Activated naive CD4-positive, alpha-beta T cell treated with anti-CD3 and anti-CD28 coated beads, Interleukin-2, amount 50 U/mL, for 16 hours (primary cell): Measurements from ENCODE around the gene NTSR2.

Source experiments
- DNase-seq: peaks from one replicate; pipeline ENCODE4 v3.0.0-alpha.2; 2020

NTSR2 gene

DNA sequence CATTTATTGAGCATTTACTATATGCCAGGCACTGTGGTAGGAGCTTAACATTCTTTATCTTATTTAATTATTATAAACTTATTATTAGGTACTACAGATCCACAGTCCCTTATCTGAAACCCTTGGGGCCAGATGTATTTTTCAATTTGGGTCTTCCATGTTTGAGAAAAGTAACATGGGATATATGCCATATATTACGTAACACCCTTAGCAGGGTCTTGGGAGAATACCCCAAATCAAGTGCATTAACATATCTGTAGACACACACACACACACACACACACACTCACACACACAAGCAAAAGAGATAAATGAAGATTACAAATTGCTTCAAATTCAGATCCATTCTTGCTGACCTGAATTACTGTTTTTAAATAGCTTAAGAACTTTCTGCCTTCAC is 13.7 kb downstream of the NTSR2 start:
- no peak for DNase-seq

DNA sequence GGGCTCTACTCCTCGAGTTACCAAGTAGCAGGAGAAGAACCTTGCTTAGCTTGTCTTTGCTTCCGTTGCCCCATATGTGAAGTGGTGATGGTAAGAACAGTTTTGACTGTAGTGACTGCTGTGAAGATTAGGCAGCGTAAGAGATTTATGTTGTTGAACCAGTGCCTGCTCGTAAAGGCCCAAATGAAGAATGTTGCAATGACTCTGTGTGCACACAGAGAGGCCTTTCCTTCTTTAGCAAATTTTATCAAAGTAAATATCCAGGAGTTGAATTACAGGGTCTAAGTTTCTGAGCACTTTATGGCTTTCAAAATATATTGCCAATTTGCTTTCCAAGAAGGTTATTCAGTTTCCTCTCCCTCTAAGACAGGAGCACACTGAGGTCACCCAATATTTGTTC is 14.5 kb downstream of the NTSR2 start:
- DNase-seq: no peak

DNA sequence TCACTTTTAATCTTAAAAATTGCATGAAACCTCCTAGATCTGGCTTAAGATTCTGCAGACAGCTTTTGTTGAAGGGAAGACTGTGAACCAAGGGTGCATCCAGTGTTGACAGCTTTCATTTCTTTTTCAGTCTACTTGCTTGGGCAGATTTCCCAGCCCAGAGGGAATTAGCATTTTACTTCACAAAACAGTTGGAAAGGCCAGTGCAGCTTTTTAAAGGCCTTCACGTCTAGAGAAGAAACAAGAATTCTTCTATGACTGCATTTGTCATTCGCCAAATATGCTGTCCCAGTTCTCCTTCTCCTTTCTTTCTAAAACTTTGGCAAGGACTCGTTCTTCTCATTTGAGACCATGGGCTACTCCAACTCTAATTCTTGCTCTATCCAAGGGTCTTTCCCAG is 17.4 kb downstream of the NTSR2 start:
- DNase-seq: no peak

DNA sequence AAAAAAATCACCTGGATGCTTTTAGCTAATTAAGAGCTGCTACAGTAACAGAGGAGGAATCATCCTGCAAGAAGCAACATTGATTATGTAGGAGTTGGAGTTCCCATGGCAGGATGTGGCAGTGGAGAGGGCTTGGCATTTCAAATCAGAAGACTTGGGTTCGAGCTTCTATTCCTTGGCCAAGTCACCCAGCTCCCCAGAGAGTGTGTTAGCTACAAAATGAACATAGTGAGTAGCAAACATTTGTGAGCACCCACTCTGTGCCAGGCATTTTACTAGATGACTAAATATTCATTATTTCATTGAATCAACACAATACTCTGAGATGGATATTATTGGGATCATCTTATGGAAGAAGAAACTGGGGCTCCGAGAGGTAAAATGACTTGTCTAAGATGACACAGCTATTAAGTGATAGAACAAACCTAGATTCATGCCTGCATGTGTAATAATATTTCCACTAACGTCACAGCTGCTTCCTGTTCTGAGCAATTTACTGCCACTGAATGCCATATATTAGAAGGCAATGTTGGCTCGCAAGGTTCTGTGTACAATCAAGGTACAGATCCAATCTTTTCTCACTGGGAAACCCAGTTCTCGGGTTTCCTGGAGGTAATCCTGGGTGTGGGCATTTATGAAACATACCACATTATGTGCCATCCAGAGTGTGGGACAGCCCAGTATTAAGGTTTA is 18.0 kb downstream of the NTSR2 start:
- no peak for DNase-seq

DNA sequence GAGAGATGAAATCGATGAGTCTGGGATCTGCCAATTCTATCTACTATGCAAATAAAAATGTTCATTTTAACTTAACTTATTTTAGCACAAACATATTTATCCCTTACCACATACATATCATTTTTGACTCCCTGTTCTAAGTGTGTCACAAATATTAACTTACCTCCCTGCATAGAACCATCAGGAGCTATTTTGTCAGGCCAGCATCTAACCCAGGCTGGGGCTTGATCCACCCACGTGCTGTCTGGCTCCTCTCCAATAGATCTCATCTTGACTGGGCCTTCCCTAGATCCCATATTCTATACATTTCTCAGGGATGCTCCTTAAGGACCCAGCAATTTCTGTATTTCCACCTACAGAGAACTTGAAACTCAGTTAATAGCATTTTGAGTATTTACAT is 20.9 kb downstream of the NTSR2 start:
- no peak for DNase-seq

DNA sequence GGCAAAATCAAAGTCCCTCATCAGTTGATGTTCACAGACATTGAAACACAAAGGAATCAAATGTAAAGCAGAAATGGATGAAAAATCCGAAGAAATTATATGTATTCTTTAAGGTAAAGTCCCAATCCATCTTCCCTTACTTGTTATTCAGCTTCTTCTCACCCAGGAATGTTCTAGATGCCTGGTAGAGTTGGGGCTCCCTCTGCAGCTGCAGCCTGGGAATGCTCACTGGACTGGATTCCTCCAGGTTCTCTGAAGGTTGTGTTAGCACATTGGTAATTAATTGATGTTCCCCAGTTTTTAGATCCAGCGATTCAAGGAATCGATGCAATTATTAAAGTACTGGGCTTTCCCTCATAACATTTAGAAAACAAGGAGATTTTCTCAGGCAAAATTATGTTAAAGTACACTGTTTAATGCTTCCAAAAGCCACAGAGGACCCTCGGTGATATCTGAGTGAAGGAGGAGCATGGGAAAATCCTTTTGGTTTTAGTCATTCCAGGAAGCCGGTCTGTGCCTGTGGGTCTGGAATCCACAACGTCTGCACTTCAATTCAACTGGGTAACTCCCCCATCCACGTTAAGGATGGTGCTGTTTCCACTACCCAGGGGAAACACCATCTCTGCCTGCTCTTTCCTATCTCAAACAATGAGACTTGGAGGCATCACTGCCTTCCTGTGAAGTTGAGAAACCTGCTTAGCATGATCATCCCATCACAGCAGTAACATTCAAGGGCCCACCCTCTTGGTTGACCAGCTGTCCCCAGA is 22.0 kb downstream of the NTSR2 start:
- no peak for DNase-seq

DNA sequence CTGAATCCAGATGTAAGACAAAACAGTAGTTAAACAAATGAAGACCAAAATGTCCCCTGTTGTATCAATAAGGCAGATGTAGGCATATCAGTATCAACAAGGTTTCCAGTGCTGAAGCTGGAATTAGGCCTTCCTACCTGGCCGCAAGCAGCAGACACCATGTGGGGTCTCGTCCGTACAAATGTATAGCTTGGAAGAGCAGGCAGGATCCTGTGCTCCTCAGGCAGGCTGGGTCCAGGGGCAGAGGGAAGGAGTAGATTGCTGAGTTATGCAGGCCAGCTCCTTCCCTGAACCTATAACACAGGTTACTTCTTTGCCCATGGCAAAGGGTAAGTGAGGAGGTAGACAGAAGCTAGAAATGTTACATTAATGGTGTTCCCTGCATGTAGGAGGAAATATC is 23.5 kb downstream of the NTSR2 start:
- no peak for DNase-seq

DNA sequence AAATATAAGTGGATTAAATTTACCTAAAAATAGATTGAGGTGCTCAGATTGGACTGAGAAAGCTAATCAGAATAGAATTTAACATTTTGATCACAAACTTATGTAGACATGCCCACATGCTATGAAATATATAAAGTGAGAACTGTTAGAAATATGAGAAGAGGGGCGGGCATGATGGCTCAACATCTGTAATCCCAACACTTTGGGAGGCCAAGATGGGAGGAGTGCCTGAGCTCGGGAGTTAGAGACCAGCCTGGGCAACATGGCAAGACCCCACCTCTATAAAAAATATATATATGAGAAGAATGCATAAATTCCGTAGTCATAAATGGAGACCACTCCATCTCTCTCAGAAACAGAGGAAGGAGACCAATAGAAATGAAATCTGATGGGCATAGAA is 25.7 kb downstream of the NTSR2 start:
- no peak for DNase-seq

DNA sequence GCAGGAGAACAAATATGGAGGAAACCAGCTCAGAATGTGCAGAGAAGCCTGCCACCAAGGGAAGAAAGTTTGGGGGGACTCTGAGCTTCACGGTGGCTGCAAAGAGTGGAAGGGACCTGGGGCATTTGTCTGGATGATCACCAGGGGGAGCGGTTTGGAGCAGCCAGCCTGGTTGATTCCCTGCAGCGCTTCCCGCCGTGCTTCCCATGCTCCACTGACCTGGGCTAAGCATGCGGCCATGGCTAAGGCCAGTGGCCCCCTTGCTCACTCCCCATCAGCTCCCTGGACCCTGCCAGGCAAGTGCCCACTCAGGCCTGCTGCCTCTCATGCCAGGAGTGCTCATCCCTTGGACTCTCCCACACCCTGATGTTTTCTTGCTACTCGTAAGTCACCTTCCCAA is 27.0 kb downstream of the NTSR2 start:
- no peak for DNase-seq

DNA sequence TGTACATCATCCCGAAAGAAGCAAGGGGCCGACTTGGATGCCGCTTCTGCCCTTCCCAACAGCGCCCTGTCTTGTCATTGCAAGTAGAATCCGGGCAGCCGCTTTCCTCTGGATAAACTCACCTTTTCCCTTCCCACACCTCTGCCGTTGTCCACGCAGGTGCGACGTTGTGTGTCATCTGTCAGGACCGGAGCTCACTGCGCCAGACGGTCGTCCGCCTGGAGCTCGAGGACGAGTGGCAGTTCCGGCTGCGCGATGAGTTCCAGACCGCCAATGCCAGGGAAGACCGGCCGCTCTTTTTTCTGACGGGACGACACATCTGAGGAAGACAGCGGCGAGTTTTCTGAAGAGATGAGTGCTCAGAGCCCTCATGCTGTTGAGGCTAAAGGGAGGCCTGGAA is 29.9 kb downstream of the NTSR2 start:
- DNase-seq: no peak

DNA sequence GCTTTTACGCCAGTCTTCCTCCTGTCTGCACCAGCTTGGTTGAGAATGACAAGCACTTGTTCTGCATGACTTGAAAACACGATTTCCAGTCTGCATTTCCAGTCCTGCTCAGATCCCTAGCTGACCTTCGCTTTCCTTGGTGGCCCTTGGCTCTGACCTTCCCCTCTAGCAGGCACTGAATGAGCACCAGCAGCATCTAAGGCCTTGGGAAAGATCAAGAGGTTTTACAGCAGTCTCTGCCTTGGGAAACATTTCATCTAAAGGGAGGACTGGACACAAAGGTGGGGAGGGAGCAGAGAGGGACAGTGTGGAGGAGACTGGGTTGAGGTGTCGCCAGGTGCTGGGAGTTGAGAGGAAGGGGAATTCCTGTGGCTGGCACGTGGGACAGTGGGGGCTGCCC is 30.5 kb downstream of the NTSR2 start:
- DNase-seq: no peak

DNA sequence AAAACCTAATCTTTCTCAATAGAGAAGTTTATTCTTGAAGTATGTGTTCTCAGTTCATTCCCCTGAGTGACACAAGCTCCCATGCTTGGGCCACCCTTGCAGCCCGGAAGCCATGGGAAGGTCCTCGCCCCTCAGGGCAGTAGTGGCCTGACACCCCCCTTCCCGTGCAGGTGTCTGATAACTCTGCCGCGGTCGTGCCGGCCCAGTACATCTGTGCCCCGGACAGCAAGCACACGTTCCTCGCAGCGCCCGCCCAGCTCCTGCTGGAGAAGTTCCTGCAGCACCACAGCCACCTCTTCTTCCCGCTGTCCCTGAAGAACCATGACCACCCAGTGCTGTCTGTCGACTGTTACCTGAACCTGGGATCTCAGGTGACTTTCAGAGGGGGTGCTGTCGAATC is 32.4 kb downstream of the NTSR2 start:
- no peak for DNase-seq

DNA sequence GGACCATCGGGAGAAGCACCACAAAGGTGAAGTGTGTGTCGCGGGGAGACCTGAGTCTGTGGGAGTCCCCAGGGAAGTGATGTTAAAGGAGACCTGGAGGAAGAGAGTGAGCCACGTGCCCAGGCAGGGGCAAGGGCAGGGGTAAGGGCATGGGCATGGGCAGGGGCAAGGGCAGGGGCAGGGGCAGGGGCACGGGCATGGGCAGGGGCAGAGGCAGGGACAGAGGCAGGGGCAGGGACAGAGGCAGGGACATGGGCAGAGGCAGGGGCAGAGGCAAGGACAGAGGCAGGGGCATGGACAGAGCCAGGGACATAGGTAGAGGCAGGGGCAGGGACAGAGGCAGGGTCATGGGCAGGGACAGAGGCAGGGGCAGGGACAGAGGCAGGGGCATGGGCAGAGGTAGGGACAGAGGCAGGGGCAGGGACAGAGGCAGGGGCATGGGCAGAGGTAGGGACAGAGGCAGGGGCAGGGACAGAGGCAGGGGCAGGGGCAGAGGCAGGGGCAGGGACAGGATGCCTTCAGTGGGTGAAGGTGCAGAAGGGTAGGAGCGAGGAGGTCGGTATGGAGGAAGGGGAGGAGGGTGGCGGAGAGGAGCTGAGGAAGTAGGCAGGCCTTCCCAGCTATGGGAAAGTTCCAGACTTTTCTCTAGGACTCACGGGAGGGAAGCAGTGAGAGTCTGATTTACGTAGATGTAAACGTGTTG is 33.3 kb downstream of the NTSR2 start:
- DNase-seq: no peak

DNA sequence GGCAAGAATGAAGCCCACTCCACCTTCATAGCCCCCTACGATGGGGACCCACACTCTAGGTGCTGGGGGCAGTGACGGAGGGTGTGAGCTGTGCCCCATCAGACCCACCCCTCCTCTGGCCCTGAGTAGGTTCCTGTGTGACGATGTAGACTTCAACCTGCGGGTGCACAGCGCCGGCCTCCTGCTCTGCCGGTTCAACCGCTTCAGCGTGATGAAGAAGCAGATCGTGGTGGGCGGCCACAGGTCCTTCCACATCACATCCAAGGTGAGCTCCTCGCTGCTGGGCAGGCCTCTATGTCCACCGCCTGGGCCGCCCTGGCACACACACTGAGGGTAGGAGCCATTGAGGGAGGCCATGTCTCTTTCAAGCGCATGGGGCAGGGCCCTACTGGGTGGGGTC is 34.9 kb downstream of the NTSR2 start:
- no peak for DNase-seq

DNA sequence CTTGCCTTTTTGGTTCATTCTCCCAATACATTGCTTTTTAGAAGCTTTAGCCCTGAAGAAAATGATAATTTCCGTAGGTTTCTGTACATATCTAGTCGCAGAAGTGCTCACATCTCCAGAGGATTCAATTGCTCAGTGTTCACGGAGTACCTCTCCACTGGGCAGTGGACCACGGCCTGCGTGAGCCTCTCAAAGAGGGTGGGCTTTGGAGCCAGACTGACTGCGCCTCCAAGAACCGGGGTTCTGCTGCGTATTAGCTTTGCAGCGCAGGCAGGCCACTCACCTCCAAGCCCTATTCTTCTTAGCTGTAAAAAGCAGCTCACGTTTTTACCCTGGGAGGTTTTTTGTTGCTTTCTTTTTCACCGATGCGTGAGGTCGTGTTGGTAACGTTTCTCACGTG is 35.4 kb downstream of the NTSR2 start:
- DNase-seq: no peak

DNA sequence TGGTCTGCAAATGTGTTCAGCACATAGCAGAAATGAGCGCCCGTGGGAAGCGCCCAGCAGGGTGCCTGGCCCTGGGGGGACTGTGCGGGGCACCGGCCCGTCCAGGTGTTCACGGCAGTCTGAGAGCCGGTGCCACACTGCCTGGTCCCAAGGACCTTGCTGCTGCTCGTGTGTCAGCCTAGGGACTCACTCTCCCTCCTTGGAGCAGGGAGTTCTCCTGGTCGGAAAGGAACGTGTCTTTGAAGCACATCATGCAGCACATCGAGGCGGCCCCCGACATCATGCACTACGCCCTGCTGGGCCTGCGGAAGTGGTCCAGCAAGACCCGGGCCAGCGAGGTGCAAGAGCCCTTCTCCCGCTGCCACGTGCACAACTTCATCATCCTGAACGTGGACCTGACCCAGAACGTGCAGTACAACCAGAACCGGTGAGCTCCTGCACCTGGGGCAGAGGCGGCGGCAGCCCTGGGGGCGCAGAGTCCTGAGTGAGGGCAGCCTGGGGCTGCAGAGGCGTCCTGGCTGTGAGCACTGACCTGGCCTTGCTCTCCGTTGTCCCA is 36.0 kb downstream of the NTSR2 start:
- no peak for DNase-seq

DNA sequence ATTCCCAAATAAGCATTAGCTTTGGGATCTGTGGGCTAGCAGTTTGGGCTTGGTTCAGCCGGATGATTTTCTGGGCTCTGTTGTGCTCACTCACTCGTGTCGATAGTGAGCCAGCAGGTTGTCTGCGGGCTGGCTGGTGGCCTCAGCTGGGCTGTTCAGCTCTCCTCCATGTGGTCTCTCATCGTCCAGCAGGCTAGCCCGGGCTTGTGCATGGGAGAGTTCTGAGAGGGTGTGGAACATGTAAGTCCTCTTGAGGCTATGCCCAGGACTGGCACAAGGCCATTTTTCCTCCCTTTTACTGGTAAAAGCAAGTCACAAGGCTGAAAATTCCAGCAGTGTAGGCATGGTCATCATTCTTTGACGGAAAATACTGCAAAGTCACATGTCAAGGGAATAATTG is 38.5 kb downstream of the NTSR2 start:
- no peak for DNase-seq

DNA sequence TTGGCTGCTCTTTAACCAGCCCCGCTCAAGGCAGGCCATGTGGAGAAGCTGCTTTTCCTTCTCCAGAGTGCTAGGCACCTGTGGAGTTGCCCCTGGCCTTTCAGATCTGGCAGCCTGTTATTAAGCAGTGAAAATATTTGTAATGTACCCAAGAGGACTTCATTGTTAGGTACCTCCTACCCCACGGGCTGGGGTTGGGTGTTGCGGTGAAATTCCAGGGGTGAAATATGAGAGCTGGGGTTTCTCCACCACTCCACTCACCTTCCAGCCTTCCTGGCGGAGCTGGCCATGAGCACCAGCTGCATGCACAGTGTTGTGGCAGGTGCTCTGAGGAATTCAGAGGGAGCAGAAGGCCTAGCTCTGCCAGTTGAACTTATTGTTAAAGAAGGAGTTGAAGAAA is 39.1 kb downstream of the NTSR2 start:
- no peak for DNase-seq

DNA sequence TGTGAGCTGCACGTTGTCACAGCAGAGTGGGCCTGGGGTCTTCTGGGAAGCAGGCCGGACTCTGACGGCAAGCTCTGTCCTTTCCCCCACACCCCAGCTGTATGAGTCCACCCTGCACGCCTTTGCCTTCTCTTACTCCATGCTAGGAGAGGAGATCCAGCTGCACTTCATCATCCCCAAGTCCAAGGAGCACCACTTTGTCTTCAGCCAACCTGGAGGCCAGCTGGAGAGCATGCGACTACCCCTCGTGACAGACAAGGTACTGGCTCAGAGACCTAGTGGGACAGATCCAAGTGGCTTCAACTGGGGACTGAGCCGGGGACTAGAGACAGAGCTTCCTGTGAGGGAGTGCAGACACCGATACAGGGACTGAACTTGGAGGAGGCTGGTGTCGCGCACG is 40.1 kb downstream of the NTSR2 start:
- no peak for DNase-seq

DNA sequence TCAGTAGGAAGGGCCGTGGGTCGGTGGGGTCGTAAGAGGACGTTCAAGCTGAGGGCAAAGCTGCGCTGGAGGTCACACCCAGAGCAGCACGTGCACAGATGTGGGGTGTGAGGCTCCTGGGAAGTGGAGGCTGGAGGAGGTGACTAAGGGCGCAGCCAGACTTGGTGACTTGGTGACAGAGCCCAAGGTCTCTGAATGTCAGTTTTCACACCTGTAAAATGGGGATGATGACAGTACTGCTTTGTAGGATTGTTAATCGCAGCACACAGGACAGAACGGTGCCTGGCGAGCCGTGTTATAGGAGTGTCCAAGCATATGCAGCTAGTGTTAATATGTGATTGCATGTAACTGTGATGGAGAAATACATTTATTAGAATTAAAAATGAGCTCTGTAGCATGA is 40.8 kb downstream of the NTSR2 start:
- no peak for DNase-seq

DNA sequence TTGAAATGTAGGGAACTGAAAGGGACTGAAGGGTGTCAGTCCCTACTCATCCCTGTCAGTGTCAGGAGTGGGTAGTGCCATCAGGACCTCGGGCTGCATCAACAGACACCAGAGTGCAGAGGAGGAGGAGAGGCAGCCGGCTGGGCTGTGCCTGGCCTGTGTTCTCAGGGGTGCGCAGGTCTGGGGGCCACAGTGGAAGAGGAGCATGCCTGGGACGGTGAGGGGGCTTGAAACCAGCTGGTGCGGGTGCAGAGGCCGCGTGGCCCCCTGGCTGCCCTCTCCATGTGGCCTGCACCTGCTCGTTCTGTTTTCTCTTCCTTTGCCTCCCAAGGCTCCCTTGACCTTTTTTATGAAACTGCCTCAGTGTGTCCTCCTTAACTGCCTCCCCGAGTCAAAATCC is 41.3 kb downstream of the NTSR2 start:
- DNase-seq: no peak

DNA sequence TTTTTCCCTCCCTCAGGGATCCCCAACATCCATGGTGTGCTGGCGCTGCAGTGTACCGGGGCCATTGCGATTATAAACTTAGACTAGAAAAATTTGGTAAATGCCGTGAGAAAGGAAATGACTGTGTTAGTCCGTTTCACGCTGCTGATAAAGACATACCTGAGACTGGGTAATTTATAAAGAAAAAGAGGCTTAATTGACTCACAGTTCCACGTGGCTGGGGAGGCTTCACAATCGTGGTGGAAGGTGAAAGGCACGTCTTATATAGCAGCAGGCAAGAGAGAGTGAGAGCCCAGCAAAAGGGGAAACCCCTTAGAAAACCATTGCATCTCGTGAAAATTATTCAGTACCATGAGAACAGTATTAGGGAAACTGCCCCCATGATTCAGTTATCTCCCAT is 44.3 kb downstream of the NTSR2 start:
- no peak for DNase-seq

DNA sequence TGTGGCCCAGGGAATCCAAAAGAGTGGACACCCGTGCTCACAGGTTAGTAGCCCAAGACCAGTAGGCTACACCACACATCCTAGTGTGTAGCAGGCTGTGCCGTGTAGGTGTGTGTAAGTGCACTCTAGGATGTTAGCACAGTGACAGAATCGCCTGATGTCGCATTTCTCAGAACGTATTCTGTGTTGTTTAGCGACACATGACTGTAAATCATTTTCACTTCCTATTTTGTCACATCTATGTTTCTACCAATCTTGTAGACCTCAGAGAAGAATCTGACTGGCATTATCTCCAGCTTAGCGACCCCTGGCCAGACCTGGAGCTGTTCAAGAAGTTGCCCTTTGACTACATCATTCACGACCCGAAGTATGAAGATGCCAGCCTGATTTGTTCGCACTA is 45.1 kb downstream of the NTSR2 start:
- DNase-seq: no peak

DNA sequence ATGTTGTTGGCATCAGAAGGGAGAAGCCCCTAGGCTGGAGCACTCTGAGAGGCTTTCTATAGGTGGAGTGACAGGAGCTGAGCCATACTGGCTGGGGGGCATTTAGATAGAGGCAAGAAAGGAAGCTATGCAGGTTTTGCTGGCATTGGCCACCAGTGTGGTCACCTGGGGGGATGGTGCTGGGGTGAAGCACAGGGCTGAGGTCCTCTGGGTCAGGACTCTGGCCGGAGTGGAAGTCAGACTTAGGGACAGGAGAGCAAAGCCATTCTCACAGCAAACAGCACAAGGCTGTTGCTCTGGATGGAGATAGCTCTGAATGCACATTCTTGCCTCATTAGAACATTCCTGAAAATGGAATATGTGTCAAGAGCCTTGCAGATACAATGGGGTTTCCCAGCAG is 47.4 kb downstream of the NTSR2 start:
- no peak for DNase-seq
